ENCODE results near the gene PYGM. TPM values are rescaled to one million over a fixed set of nuclear protein-coding genes. Genes with fewer than 3 reads are reported as not detected.

The PYGM gene
- total RNA-seq, 1 donor from 2014 or later, result not detected

DNA sequence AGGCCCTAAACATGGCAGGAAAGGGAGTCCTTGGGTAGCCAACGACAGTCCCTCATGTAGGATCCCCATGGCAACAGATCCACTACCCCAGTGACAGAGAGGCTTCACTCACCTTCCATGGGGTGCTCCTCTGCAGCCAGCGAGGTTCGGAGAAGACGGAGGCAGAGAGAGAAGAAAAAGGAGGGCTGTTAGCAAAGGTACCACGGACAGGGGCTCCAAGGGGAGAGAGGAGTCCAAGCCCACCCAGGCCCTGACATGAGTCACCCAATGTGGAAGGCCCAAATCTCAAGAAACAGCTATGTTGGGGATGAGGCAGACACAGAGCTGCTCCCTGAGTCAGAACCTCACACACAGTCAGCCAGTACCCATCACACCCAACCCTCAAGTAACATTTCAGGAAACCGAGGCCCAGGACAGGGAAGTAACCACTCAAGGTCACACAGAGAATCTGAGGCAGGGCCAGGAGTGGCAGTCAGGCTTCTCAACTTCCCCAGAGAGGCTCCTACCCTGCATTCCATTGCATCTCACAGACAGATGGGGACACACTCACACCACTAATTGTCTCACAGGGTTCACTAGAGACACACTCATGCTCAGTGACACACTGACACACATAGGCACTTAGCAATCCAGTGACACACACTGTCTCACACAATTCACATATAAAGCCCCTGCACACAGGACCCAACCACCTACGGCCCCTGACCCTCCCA is 62.0 kb downstream of the PYGM start:
- no peak for DNase-seq (ENCODE audit: extremely low read depth, low read depth, low spot score)

Other genes with a start within 250 kb of the PYGM start
- not detected in 2 replicates for gene SLC22A11, start 204.0 kb downstream of the PYGM start, total RNA-seq
- not detected in 2 replicates for gene SLC22A12, start 168.8 kb downstream of the PYGM start, total RNA-seq
- not detected in 2 replicates for gene NRXN2, start 36.8 kb downstream of the PYGM start, total RNA-seq
- 0.34 and 1.3 TPM in 2 replicates for gene RASGRP2, start 15.8 kb downstream of the PYGM start, total RNA-seq
- gene SF1, start 18.6 kb upstream of the PYGM start, total RNA-seq, result 213 and 277 TPM in 2 replicates
- gene MAP4K2, start 43.2 kb upstream of the PYGM start, total RNA-seq, result 39.6 and 49.6 TPM in 2 replicates
- 22.7 and 26.4 TPM in 2 replicates for gene MEN1, start 50.6 kb upstream of the PYGM start, total RNA-seq
- 0.44 and 0.64 TPM in 2 replicates for gene CDC42BPG, start 84.7 kb upstream of the PYGM start, total RNA-seq
- 142 and 158 TPM in 2 replicates for gene EHD1, start 118.6 kb upstream of the PYGM start, total RNA-seq
- gene ATG2A, start 157.2 kb upstream of the PYGM start, total RNA-seq, result 27.6 and 34.5 TPM in 2 replicates
- gene PPP2R5B, start 164.7 kb upstream of the PYGM start, total RNA-seq, result 27.2 and 47.9 TPM in 2 replicates
- not detected in 2 replicates for gene GPHA2, start 175.9 kb upstream of the PYGM start, total RNA-seq
- gene MAJIN, start 212.1 kb upstream of the PYGM start, total RNA-seq, result 0.68 TPM in 1 of 2 replicates, not detected in the other
- 1.3 and 2.7 TPM in 2 replicates for gene BATF2, start 237.0 kb upstream of the PYGM start, total RNA-seq

All from glomerular endothelial cell (primary cell).